Fibroblast of lung (primary cell): ENCODE results near the gene SFTPB. TPM values are rescaled to one million over a fixed set of nuclear protein-coding genes. Genes with fewer than 3 reads are reported as not detected.

Source experiments
- DNase-seq, 2 donors: peaks; one replicate each; pipeline versions ENCODE4 v3.0.0 to v3.0.0-alpha.2; 2010; ENCODE audit warnings: low read depth in 2 of 2
- H2AFZ ChIP-seq: 2 replicates; pipeline ENCODE4 v1.5.1; 2012; ENCODE audit warnings: low read length, control low read depth, inconsistent platforms
- H3K27ac ChIP-seq: 2 replicates; pipeline ENCODE4 v1.5.1; 2011; ENCODE audit warnings: low read length, control low read depth; ENCODE audit not compliant: insufficient read depth
- H3K27me3 ChIP-seq: 2 replicates; pipeline ENCODE4 v1.5.1; 2011; ENCODE audit warnings: mild to moderate bottlenecking, low read length; ENCODE audit not compliant: control insufficient read depth, insufficient read depth
- H3K36me3 ChIP-seq: 2 replicates; pipeline ENCODE4 v1.5.1; 2011; ENCODE audit warnings: low read length; ENCODE audit not compliant: control insufficient read depth, insufficient read depth
- H3K4me1 ChIP-seq: 2 replicates; pipeline ENCODE4 v1.5.1; 2011; ENCODE audit warnings: low read length; ENCODE audit not compliant: control insufficient read depth, insufficient read depth; ENCODE audit errors: extremely low read depth
- H3K4me2 ChIP-seq: 2 replicates; pipeline ENCODE4 v1.5.1; 2011; ENCODE audit warnings: low read length, control low read depth; ENCODE audit not compliant: insufficient read depth; ENCODE audit errors: extremely low read depth
- H3K4me3 ChIP-seq, 4 experiments: fragments of 200-600 bp in 1 of 4; sonication (generic) in 1 of 4; replicated peaks in 1 of 4; 2 replicates each; pipeline ENCODE4 v1.5.1; 2011 to 2016; ENCODE audit warnings: low read length in 4 of 4, low read depth in 3 of 4, mild to moderate bottlenecking in 3 of 4, control low read depth in 2 of 4, inconsistent platforms in 1 of 4, mixed read lengths in 1 of 4; ENCODE audit not compliant: insufficient read depth in 1 of 4; ENCODE audit errors: control extremely low read depth in 1 of 4
- H3K79me2 ChIP-seq: 2 replicates; pipeline ENCODE4 v1.5.1; 2012; ENCODE audit warnings: mild to moderate bottlenecking, low read length, inconsistent platforms; ENCODE audit not compliant: control insufficient read depth, insufficient read depth
- H3K9ac ChIP-seq: 2 replicates; pipeline ENCODE4 v1.5.1; 2011; ENCODE audit warnings: mild to moderate bottlenecking, low read length, control low read depth; ENCODE audit not compliant: insufficient read depth
- H3K9me3 ChIP-seq: 2 replicates; pipeline ENCODE4 v1.5.1; 2012; ENCODE audit warnings: low read depth, low read length; ENCODE audit not compliant: control insufficient read depth, insufficient read depth
- H4K20me1 ChIP-seq: 2 replicates; pipeline ENCODE4 v1.5.1; 2011; ENCODE audit warnings: low read length; ENCODE audit not compliant: control insufficient read depth, insufficient read depth; ENCODE audit errors: extremely low read depth
- EZH2 ChIP-seq: IDR thresholded peaks from 2 replicates; pipeline ENCODE4 v1.5.1; 2012; ENCODE audit warnings: low read length, control low read depth, mild to moderate bottlenecking; ENCODE audit errors: missing control alignments
- polyA plus RNA-seq, 2 donors: library from polyadenylated mRNA; depleted of rRNA in 1 of 2; stranded (reverse) in 1 of 2; unstranded in 1 of 2; fragments of >200 nt; gene quantifications; 2 replicates each; pipeline ENCODE4 v1.2.1, GENCODE V29; 2011 to 2012; ENCODE audit warnings: missing spikeins in 1 of 2
- total RNA-seq: library from RNA; depleted of rRNA; stranded (reverse); fragments of >200 nt; gene quantifications from 2 replicates; pipeline ENCODE4 v1.2.1, GENCODE V29; 2014
- TF ChIP-seq, protein P1 (sequence below), 2 donors: IDR thresholded peaks in 1 of 2; conservative IDR thresholded peaks in 1 of 2; 1 replicate in 1 of 2; 2 replicates in 1 of 2; pipeline ENCODE4 v1.5.1; 2011 to 2012; ENCODE audit warnings: low read length in 2 of 2, control low read depth in 1 of 2, inconsistent platforms in 1 of 2, low read depth in 1 of 2, mild to moderate bottlenecking in 1 of 2

SFTPB gene
- total and polyA plus RNA-seq, 2 donors (not counting 1 experiment from before 2014, with no cell fraction given), result not detected

GRCh38 chr2:85697716-85698115, 29.7 kb upstream of the SFTPB start:
- no peaks in the 10 kb centered on the region for H3K27me3 ChIP-seq
- TF ChIP-seq, protein P1, sequence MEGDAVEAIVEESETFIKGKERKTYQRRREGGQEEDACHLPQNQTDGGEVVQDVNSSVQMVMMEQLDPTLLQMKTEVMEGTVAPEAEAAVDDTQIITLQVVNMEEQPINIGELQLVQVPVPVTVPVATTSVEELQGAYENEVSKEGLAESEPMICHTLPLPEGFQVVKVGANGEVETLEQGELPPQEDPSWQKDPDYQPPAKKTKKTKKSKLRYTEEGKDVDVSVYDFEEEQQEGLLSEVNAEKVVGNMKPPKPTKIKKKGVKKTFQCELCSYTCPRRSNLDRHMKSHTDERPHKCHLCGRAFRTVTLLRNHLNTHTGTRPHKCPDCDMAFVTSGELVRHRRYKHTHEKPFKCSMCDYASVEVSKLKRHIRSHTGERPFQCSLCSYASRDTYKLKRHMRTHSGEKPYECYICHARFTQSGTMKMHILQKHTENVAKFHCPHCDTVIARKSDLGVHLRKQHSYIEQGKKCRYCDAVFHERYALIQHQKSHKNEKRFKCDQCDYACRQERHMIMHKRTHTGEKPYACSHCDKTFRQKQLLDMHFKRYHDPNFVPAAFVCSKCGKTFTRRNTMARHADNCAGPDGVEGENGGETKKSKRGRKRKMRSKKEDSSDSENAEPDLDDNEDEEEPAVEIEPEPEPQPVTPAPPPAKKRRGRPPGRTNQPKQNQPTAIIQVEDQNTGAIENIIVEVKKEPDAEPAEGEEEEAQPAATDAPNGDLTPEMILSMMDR (conservative IDR thresholded peaks at IDR 0.05 in 1 of 2, IDR thresholded peaks at IDR 0.05 in 1 of 2; ENCODE audit: low read depth in 1 of 2, low read length in 2 of 2), result no peak
- TF ChIP-seq EZH2, result no peak

DNA sequence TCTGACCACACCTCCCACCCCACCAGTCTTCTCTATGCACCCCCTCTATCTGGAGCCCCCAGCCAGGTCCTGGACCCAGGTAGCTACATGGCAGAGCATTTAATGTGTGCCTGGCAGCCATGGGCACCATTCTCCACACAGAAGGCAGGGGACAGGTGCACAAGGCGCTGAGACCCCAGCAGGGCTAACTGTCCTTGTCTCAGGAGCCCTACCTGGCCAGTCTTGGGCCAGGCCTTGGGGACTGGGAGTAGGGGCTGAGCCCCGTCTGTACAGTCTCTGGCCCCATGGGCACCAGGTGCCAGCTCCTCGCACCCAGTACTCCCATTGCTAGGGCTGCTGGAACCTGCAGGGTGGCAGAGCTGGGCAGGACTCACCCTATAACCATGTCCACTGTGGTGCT, 29.1 kb upstream of the SFTPB start:
- no peaks in the 10 kb centered on the region for H3K36me3 ChIP-seq

More at GRCh38 chr2:85697716-85698115, 29.7 kb upstream of the SFTPB start:
- no peak for DNase-seq
- Histone ChIP-seq H3K9ac (no peak overlapping the region), H4K20me1 (no peaks in the 10 kb centered on the region), H3K4me2 (no peak overlapping the region), H3K36me3 (no peaks in the 10 kb centered on the region), H2AFZ (no peak overlapping the region), H3K27ac (no peak overlapping the region), H3K4me1 (peaks cover 9% of the 10 kb centered on the region), H3K9me3 (no peaks in the 10 kb centered on the region), H3K79me2 (no peaks in the 10 kb centered on the region), H3K4me3 (no peak overlapping the region)

GRCh38 chr2:85695691-85696668, 28.0 kb upstream of the SFTPB start:
- no peaks in the 10 kb centered on the region for H3K27me3 ChIP-seq
- no peak for DNase-seq
- H3K36me3 ChIP-seq, result no peaks in the 10 kb centered on the region

More for the DNA sequence above, 29.1 kb upstream of the SFTPB start:
- Histone ChIP-seq H3K4me1 (peaks cover 5% of the 10 kb centered on the region), H3K4me2 (no peak overlapping the region), H3K9ac (no peak overlapping the region), H2AFZ (no peak overlapping the region), H3K27me3 (no peaks in the 10 kb centered on the region), H3K4me3 (no peak overlapping the region), H3K27ac (no peak overlapping the region), H3K79me2 (no peaks in the 10 kb centered on the region), H4K20me1 (no peaks in the 10 kb centered on the region), H3K9me3 (no peaks in the 10 kb centered on the region)
- no peak for DNase-seq
- TF ChIP-seq, protein P1 (conservative IDR thresholded peaks at IDR 0.05 in 1 of 2, IDR thresholded peaks at IDR 0.05 in 1 of 2; ENCODE audit: low read depth in 1 of 2, low read length in 2 of 2), result no peak
- TF ChIP-seq EZH2, result no peak

More at GRCh38 chr2:85695691-85696668, 28.0 kb upstream of the SFTPB start:
- Histone ChIP-seq H3K79me2 (no peaks in the 10 kb centered on the region), H3K4me1 (peaks cover 3% of the 10 kb centered on the region), H2AFZ (no peak overlapping the region), H3K4me2 (no peak overlapping the region), H4K20me1 (no peaks in the 10 kb centered on the region), H3K4me3 (no peak overlapping the region), H3K27ac (no peak overlapping the region), H3K9me3 (no peaks in the 10 kb centered on the region), H3K9ac (no peak overlapping the region)
- TF ChIP-seq, protein P1 (conservative IDR thresholded peaks at IDR 0.05 in 1 of 2, IDR thresholded peaks at IDR 0.05 in 1 of 2; ENCODE audit: low read depth in 1 of 2, low read length in 2 of 2), result no peak
- TF ChIP-seq EZH2, result no peak
